H1 (cell line): ENCODE data around the gene RABGAP1. TPM values are rescaled to one million over a fixed set of nuclear protein-coding genes. Genes with fewer than 3 reads are reported as not detected.

Experiments
- CTCF ChIA-PET: fragments of 300-600 bp; sonication (Branson Sonifier 250); formaldehyde crosslinking; loops from one replicate; lab custom pipeline; 2021; ENCODE audit not compliant: partially characterized antibody; lab: Charles Lee
- POLR2A ChIA-PET: fragments of 300-600 bp; sonication (Branson Sonifier 250); formaldehyde crosslinking; loops from one replicate; lab custom pipeline; 2021; ENCODE audit warnings: inconsistent platforms; ENCODE audit not compliant: partially characterized antibody; lab: Charles Lee
- DNase-seq, 2 experiments: peaks; one replicate each; pipeline versions ENCODE4 v3.0.0 to v3.0.0-alpha.2; 2010 to 2022; ENCODE audit warnings: low spot score in 2 of 2, low read depth in 1 of 2, mixed read lengths in 1 of 2
- FAIRE-seq: peaks from 2 replicates; lab custom pipeline; 2011; peaks lifted over from hg19 to GRCh38; lab: Jason Lieb, UNC
- H2AFZ ChIP-seq: 2 replicates; pipeline ENCODE4 v1.8.1; 2012; ENCODE audit warnings: low read length, inconsistent platforms
- H2AK5ac ChIP-seq: 2 replicates; pipeline ENCODE4 v1.6.1; 2013; ENCODE audit warnings: low read depth, low read length
- H2BK120ac ChIP-seq: replicated peaks from 2 replicates; pipeline ENCODE3; 2013; ENCODE audit warnings: low read depth, low read length, inconsistent platforms
- H2BK12ac ChIP-seq: 2 replicates; pipeline ENCODE4 v1.6.1; 2013; ENCODE audit warnings: low read depth, low read length
- H2BK15ac ChIP-seq: 2 replicates; pipeline ENCODE4 v1.6.1; 2013; ENCODE audit warnings: low read length
- H2BK20ac ChIP-seq: 2 replicates; pipeline ENCODE4 v1.6.1; 2013; ENCODE audit warnings: low read length
- H2BK5ac ChIP-seq: 2 replicates; pipeline ENCODE4 v1.6.1; 2013; ENCODE audit warnings: low read depth, low read length
- H3K14ac ChIP-seq: 2 replicates; pipeline ENCODE4 v1.6.1; 2013; ENCODE audit warnings: inconsistent platforms; ENCODE audit not compliant: insufficient read length
- H3K18ac ChIP-seq: 2 replicates; pipeline ENCODE4 v1.6.1; 2013; ENCODE audit warnings: low read length; ENCODE audit errors: extremely low read depth
- H3K23ac ChIP-seq: 2 replicates; pipeline ENCODE4 v1.6.1; 2013; ENCODE audit warnings: inconsistent platforms; ENCODE audit not compliant: insufficient read length
- H3K23me2 ChIP-seq: 2 replicates; pipeline ENCODE4 v1.6.1; 2013; ENCODE audit warnings: low read depth, low read length
- H3K27ac ChIP-seq: 2 replicates; pipeline ENCODE4 v1.6.1; 2011; ENCODE audit warnings: low read depth, low read length, inconsistent platforms
- H3K27me3 ChIP-seq, 4 experiments: replicated peaks in 1 of 4; 1 replicate in 1 of 4; 2 replicates in 3 of 4; pipeline versions ENCODE4 v1.6.1 to v1.8.1; 2011 to 2013; ENCODE audit warnings: low read length in 3 of 4, mild to moderate bottlenecking in 3 of 4, inconsistent platforms in 2 of 4, mixed read lengths in 2 of 4, moderate library complexity in 1 of 4; ENCODE audit not compliant: control insufficient read depth in 3 of 4, insufficient read depth in 3 of 4; ENCODE audit errors: extremely low read depth in 1 of 4
- H3K36me3 ChIP-seq, 4 experiments: 2 replicates each; pipeline versions ENCODE4 v1.6.1 to v1.8.1; 2011 to 2013; ENCODE audit warnings: mild to moderate bottlenecking in 4 of 4, low read length in 3 of 4, moderate library complexity in 2 of 4, control low read depth in 1 of 4, inconsistent platforms in 1 of 4; ENCODE audit not compliant: insufficient read depth in 4 of 4, control insufficient read depth in 2 of 4
- H3K4ac ChIP-seq: replicated peaks from 2 replicates; pipeline ENCODE3; 2013; ENCODE audit warnings: low read length, low read depth, mixed read lengths, inconsistent platforms; ENCODE audit not compliant: insufficient read length
- H3K4me1 ChIP-seq, 4 experiments: replicated peaks in 1 of 4; 1 replicate in 1 of 4; 2 replicates in 3 of 4; pipeline versions ENCODE4 v1.6.1 to v1.8.1; 2011 to 2013; ENCODE audit warnings: low read length in 3 of 4, inconsistent platforms in 2 of 4, mixed read lengths in 1 of 4; ENCODE audit not compliant: insufficient read depth in 4 of 4, control insufficient read depth in 3 of 4
- H3K4me2 ChIP-seq, 2 experiments: 2 replicates each; pipeline versions ENCODE4 v1.6.1 to v1.8.1; 2011 to 2013; ENCODE audit warnings: low read depth in 2 of 2, low read length in 2 of 2, control low read depth in 1 of 2, inconsistent platforms in 1 of 2, mild to moderate bottlenecking in 1 of 2; ENCODE audit not compliant: insufficient read depth in 1 of 2
- H3K4me3 ChIP-seq, 4 experiments: fragments of 200-600, 300-600 bp in 1 of 4; sonication (generic), shearing (Covaris generic), sonication (Bioruptor Twin) in 1 of 4; 2 replicates each; pipeline versions ENCODE4 v1.5.1 to v1.8.1; 2011 to 2016; ENCODE audit warnings: low read length in 4 of 4, low read depth in 3 of 4, control low read depth in 2 of 4, inconsistent platforms in 2 of 4, mild to moderate bottlenecking in 2 of 4, mixed read lengths in 1 of 4, moderate library complexity in 1 of 4; ENCODE audit not compliant: insufficient read depth in 2 of 4; ENCODE audit errors: extremely low read depth in 1 of 4
- H3K56ac ChIP-seq: replicated peaks from 2 replicates; pipeline ENCODE3; 2013; ENCODE audit warnings: low read depth, mild to moderate bottlenecking, mixed read lengths, low read length, inconsistent platforms; ENCODE audit not compliant: insufficient read length
- H3K79me1 ChIP-seq: 2 replicates; pipeline ENCODE4 v1.6.1; 2013; ENCODE audit warnings: low read depth, low read length, control low read depth
- H3K79me2 ChIP-seq, 2 experiments: 2 replicates each; pipeline versions ENCODE4 v1.6.1 to v1.8.1; 2012 to 2013; ENCODE audit warnings: low read length in 2 of 2, mild to moderate bottlenecking in 2 of 2, inconsistent platforms in 1 of 2; ENCODE audit not compliant: insufficient read depth in 2 of 2, control insufficient read depth in 1 of 2
- H3K9ac ChIP-seq, 4 experiments: replicated peaks in 1 of 4; 1 replicate in 1 of 4; 2 replicates in 3 of 4; pipeline versions ENCODE4 v1.6.1 to v1.8.1; 2011 to 2013; ENCODE audit warnings: low read depth in 3 of 4, low read length in 3 of 4, control low read depth in 2 of 4, mild to moderate bottlenecking in 2 of 4, moderate library complexity in 2 of 4, inconsistent platforms in 1 of 4; ENCODE audit errors: extremely low read depth in 1 of 4
- H3K9me3 ChIP-seq, 2 experiments: 2 replicates each; pipeline versions ENCODE4 v1.6.1 to v1.8.1; 2012 to 2013; ENCODE audit warnings: mild to moderate bottlenecking in 2 of 2, moderate library complexity in 2 of 2, control low read depth in 1 of 2, inconsistent platforms in 1 of 2, low read depth in 1 of 2, low read length in 1 of 2, mixed read lengths in 1 of 2; ENCODE audit not compliant: insufficient read depth in 2 of 2
- H4K20me1 ChIP-seq, 2 experiments: replicated peaks in 1 of 2; 2 replicates each; pipeline versions ENCODE3 to v1.8.1; 2011 to 2013; ENCODE audit warnings: inconsistent platforms in 2 of 2, low read length in 2 of 2, mild to moderate bottlenecking in 1 of 2; ENCODE audit not compliant: insufficient read depth in 2 of 2, control insufficient read depth in 1 of 2
- H4K5ac ChIP-seq: 2 replicates; pipeline ENCODE4 v1.6.1; 2013; ENCODE audit warnings: low read length, low read depth, mixed read lengths, inconsistent platforms; ENCODE audit not compliant: insufficient read length
- H4K8ac ChIP-seq: 2 replicates; pipeline ENCODE4 v1.8.0; 2013; ENCODE audit warnings: mild to moderate bottlenecking, moderate library complexity, low read length, inconsistent platforms; ENCODE audit not compliant: insufficient read depth; ENCODE audit errors: extremely low read depth
- H4K91ac ChIP-seq: replicated peaks from 2 replicates; pipeline ENCODE3; 2013; ENCODE audit warnings: low read length, mixed read lengths, inconsistent platforms; ENCODE audit not compliant: insufficient read length
- CBX8 ChIP-seq: fragments of 300-800, 300-1000 bp; sonication (generic); IDR thresholded peaks from 2 replicates; pipeline ENCODE4 v1.7.1; 2016; ENCODE audit warnings: low read depth, low read length, borderline replicate concordance
- CREB1 ChIP-seq: IDR thresholded peaks from 2 replicates; pipeline ENCODE4 v1.6.1; 2012; ENCODE audit warnings: inconsistent platforms
- GABPA ChIP-seq: IDR thresholded peaks from 2 replicates; pipeline ENCODE4 v1.6.1; 2011; ENCODE audit warnings: mild to moderate bottlenecking, low read length, moderate library complexity, borderline replicate concordance; ENCODE audit not compliant: insufficient read depth
- HDAC2 ChIP-seq, 2 experiments: fragments of 300-600 bp in 1 of 2; sonication (generic) in 1 of 2; IDR thresholded peaks; 2 replicates each; pipeline ENCODE4 v1.6.1; 2011 to 2012; ENCODE audit warnings: low read depth in 2 of 2, low read length in 2 of 2, mild to moderate bottlenecking in 2 of 2, moderate library complexity in 2 of 2, borderline replicate concordance in 1 of 2, inconsistent platforms in 1 of 2
- SIRT6 ChIP-seq: IDR thresholded peaks from one replicate; pipeline ENCODE4 v1.7.1; 2012; ENCODE audit warnings: low read length, inconsistent platforms
- SP2 ChIP-seq: IDR thresholded peaks from 2 replicates; pipeline ENCODE4 v1.6.1; 2012; ENCODE audit warnings: mild to moderate bottlenecking, low read length, inconsistent platforms
- TAF7 ChIP-seq: optimal IDR thresholded peaks from 2 replicates; pipeline ENCODE3; 2011; ENCODE audit warnings: low read depth, mild to moderate bottlenecking, inconsistent platforms, low read length, moderate library complexity, borderline replicate concordance
- WGBS, 2 experiments: shearing (Covaris generic) in 1 of 2; methylation state at CpG; one replicate each; pipeline versions ENCODE4 v1.1.6 to v1.1.7; 2013 to 2015; ENCODE audit warnings: low lambda C conversion rate in 2 of 2, mixed read lengths in 2 of 2, inconsistent platforms in 1 of 2, low coverage in 1 of 2, missing lambda C conversion rate in 1 of 2; ENCODE audit not compliant: insufficient replicate concordance in 2 of 2, insufficient coverage in 1 of 2, insufficient read length in 1 of 2; ENCODE audit errors: extremely low coverage in 1 of 2, missing lambda C conversion rate in 1 of 2; 5-methylcytosine and 5-hydroxymethylcytosine counted together
- polyA plus RNA-seq, 7 experiments: library from polyadenylated mRNA; depleted of rRNA in 3 of 7; stranded (reverse) in 5 of 7; unstranded in 2 of 7; fragments of >200 nt in 5 of 7; fragments of 200-250 nt in 2 of 7; gene quantifications; 1 replicate in 5 of 7; 2 replicates in 1 of 7; 4 replicates in 1 of 7; pipeline versions ENCODE4 v1.2.1 to v1.2.3, GENCODE V29; 2011 to 2013; ENCODE audit warnings: missing spikeins in 2 of 7, mixed read lengths in 2 of 7
- total RNA-seq: library from RNA; stranded (reverse); fragmentation: NEBNext Ultra II Directional; extraction: Animal tissue kit (Norgen Biotek cat#: 25700); gene quantifications from 2 replicates; pipeline ENCODE4 v1.2.1, GENCODE V29; 2021

RABGAP1 gene
- total and polyA plus RNA-seq, 2 of the 8 experiments (the other 6 are each of a cell fraction or from before 2014, with no cell fraction given): 15.7 to 38.3 TPM

DNA sequence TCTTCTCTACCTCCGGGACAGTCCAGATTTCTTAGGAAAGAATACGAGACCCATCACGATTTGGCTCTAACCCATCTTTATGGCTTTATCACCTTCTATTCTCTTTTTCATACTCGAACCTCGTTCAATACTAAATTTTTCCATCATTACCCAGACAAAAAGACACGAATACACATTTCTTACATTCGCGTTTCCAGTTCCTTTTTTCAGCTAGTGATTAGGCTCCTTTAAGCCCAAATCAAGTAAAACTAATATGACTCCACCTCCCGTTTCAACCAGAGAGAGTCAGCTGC, 28.2 kb upstream of the RABGAP1 start:
- no peak for FAIRE-seq

More for the DNA sequence above, 28.2 kb upstream of the RABGAP1 start:
- Histone ChIP-seq H3K23ac (no peak overlapping the region), H2AFZ (peak overlapping the region; percentile 93; the same call in 1 of the 2 replicates), H2AK5ac (no peak overlapping the region), H2BK15ac (no peak overlapping the region), H2BK5ac (peak overlapping the region; percentile 89), H3K27ac (peak overlapping the region; percentile 93; the same call in 1 of the 2 replicates), H3K79me1 (no peaks in the 10 kb centered on the region), H3K9ac (peak overlapping the region; percentile 68 to 98 (median 95)), H3K27me3 (no peaks in the 10 kb centered on the region), H3K9me3 (no peaks in the 10 kb centered on the region), H3K4me3 (peak overlapping the region; percentile 76 to 91 (median 88)), H3K56ac (no peak overlapping the region), H3K18ac (no peak overlapping the region), H3K14ac (no peak overlapping the region), H2BK120ac (no peak overlapping the region), H4K91ac (no peak overlapping the region), H4K20me1 (no peaks in the 10 kb centered on the region), H3K4me1 (no peaks in the 10 kb centered on the region; a peak in 2 of 7 replicates), H4K5ac (no peak overlapping the region), H3K79me2 (peaks cover 5 to 45% of the 10 kb centered on the region in 2 experiments; a peak in 3 of 4 replicates), H4K8ac (peak overlapping the region; percentile 96; the same call in 1 of the 2 replicates), H3K36me3 (peaks cover 6 to 13% (median 10%) of the 10 kb centered on the region in 4 experiments; a peak in 7 of 8 replicates), H2BK20ac (no peak overlapping the region), H2BK12ac (no peak overlapping the region), H3K4me2 (peak overlapping the region; percentile 49 to 79), H3K4ac (peak overlapping the region; percentile 12), H3K23me2 (peaks cover 2% of the 10 kb centered on the region)
- ChIA-PET CTCF (interaction anchor here (0.8 to 2.0 kb wide), 5 partner anchors 9 to 78 kb away, joined by 3 to 8 read pairs (median 4); partner anchors contain the start of gene ZBTB26), POLR2A (interaction anchor here (0.6 to 7.0 kb wide), 18 partner anchors 8 to 437 kb away, joined by 3 to 78 read pairs (median 5); partner anchors contain the start of genes RABGAP1, RC3H2 and ZBTB26)
- DNase-seq: no peak
- WGBS, 2 experiments: 7% methylated on average over 9 of the region's 9 CpGs; no CpG with 5 or more reads in 1 of the 2 experiments
- TF ChIP-seq HDAC2 (IDR thresholded peaks at IDR 0.05; ENCODE audit: borderline replicate concordance in 1 of 2, low read depth in 2 of 2, low read length in 2 of 2) (no peak), SP2 (no peak), GABPA (no peak), SIRT6 (no peak), CBX8 (no peak), CREB1 (no peak), TAF7 (no peak)
